HL-60 (cell line): ENCODE results near the gene ERCC6L2.

Experiments
- DNase-seq, 2 experiments: peaks; one replicate each; pipeline ENCODE4 v3.0.0-alpha.2; 2010 to 2020; ENCODE audit warnings: low read depth in 1 of 2, low spot score in 1 of 2
- H3K27ac ChIP-seq: fragments of 250-450 bp; sonication (Bioruptor Pico); replicated peaks from 2 replicates; pipeline ENCODE4 v1.5.1; 2020; ENCODE audit warnings: mild to moderate bottlenecking, moderate library complexity
- H3K27me3 ChIP-seq: fragments of 250-450 bp; sonication (Bioruptor Pico); 2 replicates; pipeline ENCODE4 v1.5.1; 2021; ENCODE audit warnings: mild to moderate bottlenecking, moderate library complexity; ENCODE audit not compliant: insufficient read depth, poor library complexity, severe bottlenecking
- H3K4me3 ChIP-seq: replicated peaks from 2 replicates; pipeline ENCODE4 v1.5.1; 2011; ENCODE audit warnings: mild to moderate bottlenecking, control low read depth, low read length; ENCODE audit not compliant: insufficient read depth
- GABPA ChIP-seq: IDR thresholded peaks from 2 replicates; pipeline ENCODE4 v1.6.1; 2012; ENCODE audit warnings: low read depth
- POLR2AphosphoS5 ChIP-seq: IDR thresholded peaks from 2 replicates; pipeline ENCODE4 v1.6.1; 2012; ENCODE audit warnings: low read depth
- SPI1 ChIP-seq: IDR thresholded peaks from 2 replicates; pipeline ENCODE4 v1.6.1; 2012; ENCODE audit warnings: low read depth, mild to moderate bottlenecking, borderline replicate concordance
- TF ChIP-seq, protein P1 (sequence below): IDR thresholded peaks from one replicate; pipeline ENCODE4 v1.5.1; 2011; ENCODE audit warnings: low read length, control low read depth, inconsistent platforms; ENCODE audit not compliant: insufficient read depth
- TF ChIP-seq, protein P2 (sequence below): IDR thresholded peaks from 2 replicates; pipeline ENCODE4 v1.6.1; 2012; ENCODE audit warnings: low read depth; ENCODE audit not compliant: insufficient replicate concordance

ERCC6L2 gene

DNA sequence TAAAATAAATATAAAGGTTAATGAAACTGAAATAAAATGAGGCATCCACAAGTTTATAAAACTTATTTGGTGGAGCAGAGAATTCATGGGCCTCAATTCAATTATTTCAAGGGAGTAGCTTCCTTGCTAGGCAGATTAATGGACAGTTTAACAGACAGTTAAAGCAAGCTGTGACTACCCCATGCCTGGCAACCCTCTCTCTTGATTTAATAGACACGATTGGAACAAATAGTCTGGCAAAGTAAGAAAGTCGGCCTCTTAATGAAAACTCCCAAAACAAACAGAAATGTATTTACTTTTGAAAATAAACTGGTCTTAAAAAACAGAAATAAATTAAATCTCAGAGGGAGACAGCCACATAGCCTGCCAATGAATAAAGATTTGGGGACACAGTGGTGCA, 40.1 kb upstream of the ERCC6L2 start:
- no peak for DNase-seq
- Histone ChIP-seq H3K27me3 (no peaks in the 10 kb centered on the region), H3K27ac (no peak overlapping the region), H3K4me3 (no peak overlapping the region)
- TF ChIP-seq, protein P1, sequence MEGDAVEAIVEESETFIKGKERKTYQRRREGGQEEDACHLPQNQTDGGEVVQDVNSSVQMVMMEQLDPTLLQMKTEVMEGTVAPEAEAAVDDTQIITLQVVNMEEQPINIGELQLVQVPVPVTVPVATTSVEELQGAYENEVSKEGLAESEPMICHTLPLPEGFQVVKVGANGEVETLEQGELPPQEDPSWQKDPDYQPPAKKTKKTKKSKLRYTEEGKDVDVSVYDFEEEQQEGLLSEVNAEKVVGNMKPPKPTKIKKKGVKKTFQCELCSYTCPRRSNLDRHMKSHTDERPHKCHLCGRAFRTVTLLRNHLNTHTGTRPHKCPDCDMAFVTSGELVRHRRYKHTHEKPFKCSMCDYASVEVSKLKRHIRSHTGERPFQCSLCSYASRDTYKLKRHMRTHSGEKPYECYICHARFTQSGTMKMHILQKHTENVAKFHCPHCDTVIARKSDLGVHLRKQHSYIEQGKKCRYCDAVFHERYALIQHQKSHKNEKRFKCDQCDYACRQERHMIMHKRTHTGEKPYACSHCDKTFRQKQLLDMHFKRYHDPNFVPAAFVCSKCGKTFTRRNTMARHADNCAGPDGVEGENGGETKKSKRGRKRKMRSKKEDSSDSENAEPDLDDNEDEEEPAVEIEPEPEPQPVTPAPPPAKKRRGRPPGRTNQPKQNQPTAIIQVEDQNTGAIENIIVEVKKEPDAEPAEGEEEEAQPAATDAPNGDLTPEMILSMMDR, result no peak
- TF ChIP-seq, protein P2, sequence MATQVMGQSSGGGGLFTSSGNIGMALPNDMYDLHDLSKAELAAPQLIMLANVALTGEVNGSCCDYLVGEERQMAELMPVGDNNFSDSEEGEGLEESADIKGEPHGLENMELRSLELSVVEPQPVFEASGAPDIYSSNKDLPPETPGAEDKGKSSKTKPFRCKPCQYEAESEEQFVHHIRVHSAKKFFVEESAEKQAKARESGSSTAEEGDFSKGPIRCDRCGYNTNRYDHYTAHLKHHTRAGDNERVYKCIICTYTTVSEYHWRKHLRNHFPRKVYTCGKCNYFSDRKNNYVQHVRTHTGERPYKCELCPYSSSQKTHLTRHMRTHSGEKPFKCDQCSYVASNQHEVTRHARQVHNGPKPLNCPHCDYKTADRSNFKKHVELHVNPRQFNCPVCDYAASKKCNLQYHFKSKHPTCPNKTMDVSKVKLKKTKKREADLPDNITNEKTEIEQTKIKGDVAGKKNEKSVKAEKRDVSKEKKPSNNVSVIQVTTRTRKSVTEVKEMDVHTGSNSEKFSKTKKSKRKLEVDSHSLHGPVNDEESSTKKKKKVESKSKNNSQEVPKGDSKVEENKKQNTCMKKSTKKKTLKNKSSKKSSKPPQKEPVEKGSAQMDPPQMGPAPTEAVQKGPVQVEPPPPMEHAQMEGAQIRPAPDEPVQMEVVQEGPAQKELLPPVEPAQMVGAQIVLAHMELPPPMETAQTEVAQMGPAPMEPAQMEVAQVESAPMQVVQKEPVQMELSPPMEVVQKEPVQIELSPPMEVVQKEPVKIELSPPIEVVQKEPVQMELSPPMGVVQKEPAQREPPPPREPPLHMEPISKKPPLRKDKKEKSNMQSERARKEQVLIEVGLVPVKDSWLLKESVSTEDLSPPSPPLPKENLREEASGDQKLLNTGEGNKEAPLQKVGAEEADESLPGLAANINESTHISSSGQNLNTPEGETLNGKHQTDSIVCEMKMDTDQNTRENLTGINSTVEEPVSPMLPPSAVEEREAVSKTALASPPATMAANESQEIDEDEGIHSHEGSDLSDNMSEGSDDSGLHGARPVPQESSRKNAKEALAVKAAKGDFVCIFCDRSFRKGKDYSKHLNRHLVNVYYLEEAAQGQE, result no peak
- TF ChIP-seq POLR2AphosphoS5 (no peak), GABPA (no peak), SPI1 (no peak)

DNA sequence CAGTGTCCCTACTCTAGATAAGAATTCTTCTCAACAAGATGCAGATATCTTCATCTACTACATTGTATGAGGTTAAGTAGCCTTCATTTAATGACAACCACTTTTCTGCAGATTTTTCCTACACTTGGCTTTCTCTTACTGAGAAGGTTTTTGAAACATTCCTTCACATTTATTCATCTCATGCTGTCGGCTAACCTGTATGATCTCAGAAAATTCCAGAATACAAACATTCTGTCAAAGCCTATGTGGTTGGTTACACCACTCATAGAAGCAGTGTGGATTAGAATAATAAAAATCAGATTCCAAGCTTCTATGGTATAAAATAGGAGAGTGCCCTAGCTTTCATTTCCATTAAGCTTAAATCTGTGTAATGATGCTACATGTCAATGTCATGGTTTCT, 39.4 kb upstream of the ERCC6L2 start:
- no peaks in the 10 kb centered on the region for H3K27me3 ChIP-seq
- no peak for DNase-seq
- no peak overlapping the region for H3K27ac ChIP-seq
- TF ChIP-seq POLR2AphosphoS5 (no peak), SPI1 (no peak)
- TF ChIP-seq, protein P1, result no peak
- H3K4me3 ChIP-seq, result no peak overlapping the region

DNA sequence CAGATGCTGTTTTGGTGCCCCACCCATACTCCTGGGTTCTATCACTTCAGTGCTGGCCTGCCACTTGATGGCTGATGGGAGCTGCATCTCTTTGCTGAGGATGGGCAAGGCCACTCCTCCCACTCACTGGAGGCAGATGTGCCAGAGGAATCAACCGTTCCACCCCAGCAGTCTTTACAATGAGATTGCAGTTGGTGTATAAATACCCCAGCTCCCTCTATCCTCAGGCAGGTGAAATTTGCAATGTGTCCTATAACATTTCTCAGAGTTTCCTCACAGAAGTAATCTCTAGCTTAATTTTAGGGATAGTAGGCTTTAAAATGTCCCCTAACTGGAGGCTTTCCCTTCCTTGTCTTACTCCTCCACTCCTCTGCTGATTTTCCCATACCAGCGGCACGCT, 36.5 kb upstream of the ERCC6L2 start:
- TF ChIP-seq GABPA (no peak), POLR2AphosphoS5 (no peak), SPI1 (no peak)
- TF ChIP-seq, protein P2, result no peak
- TF ChIP-seq, protein P1, result no peak
- Histone ChIP-seq H3K27me3 (no peaks in the 10 kb centered on the region), H3K27ac (no peak overlapping the region), H3K4me3 (no peak overlapping the region)
- no peak for DNase-seq

DNA sequence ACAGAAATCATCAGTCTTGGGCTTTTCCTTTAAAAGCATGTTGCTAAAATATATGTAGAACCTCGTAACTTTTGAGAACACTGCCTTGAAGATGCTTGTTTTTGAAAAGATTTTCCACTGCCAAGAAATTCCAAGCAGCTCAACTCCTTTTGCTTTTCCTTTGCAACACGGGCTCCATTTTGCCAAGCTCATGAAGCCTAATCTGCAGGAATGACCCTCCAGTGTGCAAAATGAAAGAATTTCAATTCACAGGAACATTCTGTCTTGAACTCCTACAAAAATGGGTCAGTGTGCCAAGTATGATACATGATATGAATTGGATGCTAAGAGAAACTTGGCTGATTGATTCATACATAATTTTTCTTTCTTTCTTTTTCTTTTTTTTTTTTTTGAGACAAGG, 35.4 kb upstream of the ERCC6L2 start:
- no peak for DNase-seq
- H3K4me3 ChIP-seq, result no peak overlapping the region
- H3K27me3 ChIP-seq, result no peaks in the 10 kb centered on the region
- TF ChIP-seq GABPA (no peak), POLR2AphosphoS5 (no peak), SPI1 (no peak)
- TF ChIP-seq, protein P1, result no peak
- TF ChIP-seq, protein P2, result no peak
- no peak overlapping the region for H3K27ac ChIP-seq
